ENCODE measurements around the gene KIF26A.
"Not testable (repeated sequence)": the region's sequence is repeated elsewhere in the genome, so short reads cannot be mapped to it uniquely, and the experiment has no call there.

DNA sequence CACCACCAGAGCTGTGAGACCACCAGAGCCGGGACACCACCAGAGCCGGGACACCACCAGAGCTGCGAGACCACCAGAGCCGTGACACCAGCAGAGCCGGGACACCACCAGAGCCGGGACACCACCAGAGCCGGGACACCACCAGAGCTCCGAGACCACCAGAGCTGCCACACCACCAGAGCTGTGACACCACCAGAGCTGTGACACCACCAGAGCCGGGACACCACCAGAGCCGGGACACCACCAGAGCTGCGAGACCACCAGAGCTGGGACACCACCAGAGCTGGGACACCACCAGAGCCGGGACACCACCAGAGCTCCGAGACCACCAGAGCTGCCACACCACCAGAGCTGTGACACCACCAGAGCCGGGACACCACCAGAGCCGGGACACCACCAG is 70.7 kb downstream of the KIF26A start:
- not testable (repeated sequence) for TF ChIP-seq CTCF (IDR thresholded peaks at IDR 0.05; ENCODE audit: insufficient read depth, low read length, poor library complexity, severe bottlenecking); EZH2phosphoT487 (conservative IDR thresholded peaks at IDR 0.05; ENCODE audit: low read length)
